Esophagus squamous epithelium (tissue), 5 donors: Measurements from ENCODE around the gene GALNT14. TPM values are rescaled to one million over a fixed set of nuclear protein-coding genes. Genes with fewer than 3 reads are reported as not detected.

Source experiments
- DNase-seq: peaks from one replicate; lab custom pipeline; 2025; lab: John Stamatoyannopoulos, UW
- H3K27ac ChIP-seq, 4 donors: fragments of 200-600 bp; sonication (generic); one replicate each; pipeline ENCODE4 v1.5.1; 2016 to 2019; ENCODE audit warnings: mild to moderate bottlenecking in 1 of 4
- H3K27me3 ChIP-seq, 4 donors: fragments of 200-600 bp; sonication (generic); 1 replicate in 3 of 4; 2 replicates in 1 of 4; pipeline versions ENCODE4 v1.5.1 to v1.6.0; 2017 to 2021; ENCODE audit warnings: antibody characterized with exemption in 1 of 4
- H3K36me3 ChIP-seq, 3 donors: fragments of 200-600 bp; sonication (generic); one replicate each; pipeline ENCODE4 v1.5.1; 2016 to 2019
- H3K4me1 ChIP-seq, 3 donors: fragments of 200-600 bp; sonication (generic); one replicate each; pipeline ENCODE4 v1.5.1; 2017 to 2019
- H3K4me3 ChIP-seq, 4 donors: fragments of 200-600 bp; sonication (generic); 1 replicate in 3 of 4; 2 replicates in 1 of 4; pipeline ENCODE4 v1.5.1; 2016 to 2019; ENCODE audit warnings: mild to moderate bottlenecking in 2 of 4, moderate library complexity in 1 of 4
- H3K9me3 ChIP-seq, 3 donors: fragments of 200-600 bp; sonication (generic); one replicate each; pipeline ENCODE4 v1.5.1; 2016 to 2019
- POLR2A ChIP-seq, 4 donors: fragments of 450-650 bp; IDR thresholded peaks; one replicate each; pipeline ENCODE4 v1.6.1; 2017; ENCODE audit warnings: antibody characterized with exemption in 4 of 4, mild to moderate bottlenecking in 4 of 4, moderate library complexity in 3 of 4
- WGBS, 2 donors: methylation state at CpG; one replicate each; pipeline ENCODE4 v1.1.5; 2018; 5-methylcytosine and 5-hydroxymethylcytosine counted together
- intact Hi-C: fragments of 100-400 bp; cut with DNase I; formaldehyde crosslinking; loops from one replicate; pipeline ENCODE4 v1.15.0; 2022
- total RNA-seq, 4 donors: library from RNA; depleted of rRNA; stranded (reverse); fragments of >200 nt; gene quantifications; one replicate each; pipeline ENCODE4 v1.1.0, GENCODE V29; 2016
- TF ChIP-seq, protein P1 (sequence below), 6 experiments: fragments of 450-650 bp in 4 of 6; fragments of 200-600 bp in 2 of 6; sonication (generic) in 2 of 6; IDR thresholded peaks; one replicate each; pipeline ENCODE4 v1.5.1; 2016 to 2019; ENCODE audit warnings: antibody characterized with exemption in 6 of 6, mild to moderate bottlenecking in 4 of 6, moderate library complexity in 4 of 6
- donor health status: DM: yes; HTN: yes; CAD: no.

The GALNT14 gene
- total RNA-seq, 4 donors from 2014 or later, result 18.6 to 29.0 (median 21.3) TPM

DNA sequence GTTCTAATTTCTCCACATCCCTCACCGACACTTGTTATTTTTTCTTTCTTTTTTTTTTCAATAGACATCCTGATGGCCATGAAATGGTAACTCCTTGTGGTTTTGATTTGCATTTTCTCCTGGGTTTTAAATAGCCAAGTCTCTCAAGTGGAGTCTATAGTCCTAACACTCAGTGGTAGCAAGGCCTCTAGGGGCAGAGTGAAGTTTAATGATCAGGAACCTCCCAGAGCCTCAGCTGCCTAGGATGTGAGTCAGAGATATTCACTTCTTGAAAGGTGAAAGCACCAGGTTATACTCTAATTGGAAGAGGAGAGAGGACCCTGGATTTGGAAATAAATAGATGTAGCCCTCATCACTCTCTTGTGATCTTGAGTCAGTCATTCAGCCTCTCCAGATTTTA lies 268.3 kb downstream of the GALNT14 start:
- no peak for DNase-seq
- H3K27ac ChIP-seq, result no peak overlapping the region
- H3K9me3 ChIP-seq, result no peaks in the 10 kb centered on the region
- intact Hi-C loops, result loop anchor here (10.0 kb wide), 2 partner anchors 125 to 155 kb away; no protein-coding TSS in a partner anchor
- no peak overlapping the region for H3K4me3 ChIP-seq
- 100% methylated on average over 1 of the region's 1 CpG for WGBS, 2 donors
- no peaks in the 10 kb centered on the region for H3K36me3 ChIP-seq
- H3K4me1 ChIP-seq, result peaks cover 0 to 30% (median 10%) of the 10 kb centered on the region in 3 donors
- TF ChIP-seq POLR2A (IDR thresholded peaks at IDR 0.05), result no peak
- TF ChIP-seq, protein P1, sequence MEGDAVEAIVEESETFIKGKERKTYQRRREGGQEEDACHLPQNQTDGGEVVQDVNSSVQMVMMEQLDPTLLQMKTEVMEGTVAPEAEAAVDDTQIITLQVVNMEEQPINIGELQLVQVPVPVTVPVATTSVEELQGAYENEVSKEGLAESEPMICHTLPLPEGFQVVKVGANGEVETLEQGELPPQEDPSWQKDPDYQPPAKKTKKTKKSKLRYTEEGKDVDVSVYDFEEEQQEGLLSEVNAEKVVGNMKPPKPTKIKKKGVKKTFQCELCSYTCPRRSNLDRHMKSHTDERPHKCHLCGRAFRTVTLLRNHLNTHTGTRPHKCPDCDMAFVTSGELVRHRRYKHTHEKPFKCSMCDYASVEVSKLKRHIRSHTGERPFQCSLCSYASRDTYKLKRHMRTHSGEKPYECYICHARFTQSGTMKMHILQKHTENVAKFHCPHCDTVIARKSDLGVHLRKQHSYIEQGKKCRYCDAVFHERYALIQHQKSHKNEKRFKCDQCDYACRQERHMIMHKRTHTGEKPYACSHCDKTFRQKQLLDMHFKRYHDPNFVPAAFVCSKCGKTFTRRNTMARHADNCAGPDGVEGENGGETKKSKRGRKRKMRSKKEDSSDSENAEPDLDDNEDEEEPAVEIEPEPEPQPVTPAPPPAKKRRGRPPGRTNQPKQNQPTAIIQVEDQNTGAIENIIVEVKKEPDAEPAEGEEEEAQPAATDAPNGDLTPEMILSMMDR (IDR thresholded peaks at IDR 0.05), result peak in 1 of 6 experiments; percentile 32
- no peaks in the 10 kb centered on the region for H3K27me3 ChIP-seq

DNA sequence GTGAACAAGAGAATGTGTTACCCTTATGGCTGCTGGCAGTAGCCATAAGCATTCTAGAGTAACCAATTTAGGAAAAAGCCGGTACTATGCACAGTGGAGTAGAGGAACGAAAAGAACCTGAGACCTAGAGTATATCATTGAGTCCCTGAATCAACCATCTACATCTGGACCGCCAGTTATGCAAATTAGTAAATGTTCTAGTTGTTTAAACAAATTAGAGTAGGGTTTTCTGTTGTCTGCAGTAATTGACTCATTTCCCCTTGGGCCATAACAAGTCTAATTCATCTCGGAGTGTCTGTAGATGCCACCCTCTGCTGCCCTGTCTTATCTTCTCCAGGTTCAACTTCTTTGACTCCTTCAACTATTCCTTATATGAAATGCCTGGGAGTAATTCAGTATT lies 270.9 kb downstream of the GALNT14 start:
- 57 to 63% methylated on average over 4 of the region's 4 CpGs for WGBS, 2 donors
- no peak for DNase-seq
- Histone ChIP-seq H3K27me3 (no peaks in the 10 kb centered on the region), H3K9me3 (no peaks in the 10 kb centered on the region), H3K36me3 (no peaks in the 10 kb centered on the region), H3K4me3 (no peak overlapping the region), H3K4me1 (peaks cover 0 to 30% (median 8%) of the 10 kb centered on the region in 3 donors), H3K27ac (no peak overlapping the region)
- TF ChIP-seq, protein P1 (IDR thresholded peaks at IDR 0.05), result no peak
- TF ChIP-seq POLR2A (IDR thresholded peaks at IDR 0.05), result no peak
- intact Hi-C loops, result loop anchor here (10.0 kb wide), 2 partner anchors 123 to 153 kb away; no protein-coding TSS in a partner anchor

DNA sequence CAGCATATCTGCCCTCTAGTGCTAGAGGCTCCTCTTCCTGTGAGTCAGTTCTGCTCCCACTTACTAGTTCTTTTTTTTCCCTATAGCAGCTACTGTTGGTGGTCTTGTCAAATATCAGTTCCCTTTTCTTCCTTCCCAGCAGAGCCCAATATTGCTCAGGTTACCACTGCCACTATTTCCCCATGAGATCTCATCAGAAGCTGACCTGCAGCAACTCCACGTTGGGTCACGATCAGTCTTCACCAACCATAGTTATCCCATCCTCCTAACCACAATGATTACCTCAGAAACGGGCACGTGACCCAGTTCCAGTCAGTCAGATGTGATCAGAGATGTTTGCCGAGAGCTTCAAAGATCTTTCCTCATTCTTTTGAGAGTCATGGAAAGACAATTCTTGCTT lies 271.3 kb downstream of the GALNT14 start:
- 55 to 56% methylated on average over 5 of the region's 5 CpGs for WGBS, 2 donors
- intact Hi-C loops, result loop anchor here (10.0 kb wide), 2 partner anchors 122 to 152 kb away; no protein-coding TSS in a partner anchor

DNA sequence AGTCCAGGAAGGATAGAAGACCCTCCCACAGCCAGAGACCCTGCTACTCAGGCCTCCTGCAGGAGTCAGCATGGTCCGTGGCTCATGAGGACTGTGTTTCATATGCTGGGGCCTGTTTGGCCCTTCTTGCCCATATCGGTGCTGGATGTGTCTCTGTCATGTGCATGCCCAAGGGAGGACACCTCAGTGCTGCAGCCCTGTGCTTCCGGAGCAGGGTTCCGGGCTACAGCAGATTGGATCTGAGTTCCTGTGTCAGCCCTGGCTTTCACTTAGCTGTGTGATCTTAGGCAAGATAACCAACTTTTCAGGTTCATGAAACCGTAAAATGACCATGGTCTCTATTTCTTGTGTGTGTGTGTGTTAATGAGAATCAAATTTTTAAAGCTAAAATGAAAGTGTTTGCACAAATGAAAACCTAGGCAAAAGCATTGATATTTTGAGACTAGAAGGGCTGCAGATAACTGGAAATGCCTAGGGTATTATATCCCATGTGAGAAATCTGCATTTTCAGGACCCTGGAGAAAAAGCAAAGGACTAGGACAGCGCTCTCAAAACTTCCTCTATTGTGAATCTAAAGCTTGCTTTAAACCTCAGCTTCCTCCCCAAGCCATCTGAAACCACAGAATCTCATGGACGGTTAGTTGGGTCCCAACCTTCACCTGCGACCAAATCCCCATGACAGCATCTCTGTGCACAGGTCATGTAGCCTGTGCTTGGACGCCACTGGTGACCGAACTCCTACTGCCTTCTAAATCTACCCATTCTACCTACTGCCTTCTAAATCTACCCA lies 272.2 kb downstream of the GALNT14 start:
- WGBS, 2 donors, result 76 to 78% methylated on average over 10 of the region's 10 CpGs
- no peak for DNase-seq
- no peak for TF ChIP-seq POLR2A (IDR thresholded peaks at IDR 0.05)
- TF ChIP-seq, protein P1 (IDR thresholded peaks at IDR 0.05), result no peak
- H3K36me3 ChIP-seq, result no peaks in the 10 kb centered on the region
- intact Hi-C loops, result loop anchor here (10.0 kb wide), 2 partner anchors 121 to 151 kb away; no protein-coding TSS in a partner anchor
- H3K9me3 ChIP-seq, result no peaks in the 10 kb centered on the region
- no peak overlapping the region for H3K4me3 ChIP-seq
- H3K27ac ChIP-seq, result no peak overlapping the region
- no peaks in the 10 kb centered on the region for H3K27me3 ChIP-seq
- H3K4me1 ChIP-seq, result peaks cover 0 to 19% (median 7%) of the 10 kb centered on the region in 3 donors

More for the DNA sequence above, 271.3 kb downstream of the GALNT14 start:
- TF ChIP-seq POLR2A (IDR thresholded peaks at IDR 0.05), result no peak
- DNase-seq, result no peak
- no peak overlapping the region for H3K27ac ChIP-seq
- H3K9me3 ChIP-seq, result no peaks in the 10 kb centered on the region
- no peaks in the 10 kb centered on the region for H3K27me3 ChIP-seq
- peaks cover 0 to 28% (median 10%) of the 10 kb centered on the region in 3 donors for H3K4me1 ChIP-seq
- H3K36me3 ChIP-seq, result no peaks in the 10 kb centered on the region
- H3K4me3 ChIP-seq, result no peak overlapping the region

DNA sequence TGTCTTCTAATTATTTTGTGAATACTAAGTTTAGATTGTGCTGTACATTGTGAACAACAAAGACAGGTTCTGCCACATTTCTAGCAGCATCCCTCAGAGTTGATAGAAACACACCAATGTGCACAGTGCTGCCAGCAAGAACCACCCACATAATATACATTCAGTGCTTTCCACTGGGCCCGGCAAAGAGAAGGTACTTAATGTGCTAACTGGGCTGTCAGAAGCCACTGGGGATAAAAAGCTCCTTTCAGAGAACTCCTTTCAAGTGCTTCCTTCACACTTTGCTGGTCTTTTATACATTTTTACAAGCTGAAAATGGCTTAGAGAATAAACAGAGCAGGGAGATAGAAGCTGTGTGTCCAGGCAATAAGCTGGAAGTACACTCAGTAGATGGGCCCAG lies 273.0 kb downstream of the GALNT14 start:
- no peaks in the 10 kb centered on the region for H3K9me3 ChIP-seq
- no peaks in the 10 kb centered on the region for H3K36me3 ChIP-seq
- no peak overlapping the region for H3K27ac ChIP-seq
- intact Hi-C loops, result loop anchor here (10.0 kb wide), 2 partner anchors 120 to 150 kb away; no protein-coding TSS in a partner anchor
- no peak overlapping the region for H3K4me3 ChIP-seq
- peaks cover 0 to 19% (median 7%) of the 10 kb centered on the region in 3 donors for H3K4me1 ChIP-seq
- no peak for TF ChIP-seq POLR2A (IDR thresholded peaks at IDR 0.05)
- TF ChIP-seq, protein P1 (IDR thresholded peaks at IDR 0.05), result no peak
- 35% methylated on average over 1 of the region's 1 CpG; no CpG with 5 or more reads in 1 of the 2 donors for WGBS, 2 donors
- no peaks in the 10 kb centered on the region for H3K27me3 ChIP-seq
- no peak for DNase-seq
